Endothelial cell of coronary artery (primary cell): ENCODE data around the gene TMEM176A. TPM values are rescaled to one million over a fixed set of nuclear protein-coding genes. Genes with fewer than 3 reads are reported as not detected.

Experiments
- total RNA-seq: library from RNA; depleted of rRNA; stranded (reverse); fragments of >200 nt; gene quantifications from 2 replicates; pipeline ENCODE4 v1.2.3, GENCODE V29; 2014

The TMEM176A gene, protein sequence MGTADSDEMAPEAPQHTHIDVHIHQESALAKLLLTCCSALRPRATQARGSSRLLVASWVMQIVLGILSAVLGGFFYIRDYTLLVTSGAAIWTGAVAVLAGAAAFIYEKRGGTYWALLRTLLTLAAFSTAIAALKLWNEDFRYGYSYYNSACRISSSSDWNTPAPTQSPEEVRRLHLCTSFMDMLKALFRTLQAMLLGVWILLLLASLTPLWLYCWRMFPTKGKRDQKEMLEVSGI
- not detected in 2 replicates for total RNA-seq

DNA sequence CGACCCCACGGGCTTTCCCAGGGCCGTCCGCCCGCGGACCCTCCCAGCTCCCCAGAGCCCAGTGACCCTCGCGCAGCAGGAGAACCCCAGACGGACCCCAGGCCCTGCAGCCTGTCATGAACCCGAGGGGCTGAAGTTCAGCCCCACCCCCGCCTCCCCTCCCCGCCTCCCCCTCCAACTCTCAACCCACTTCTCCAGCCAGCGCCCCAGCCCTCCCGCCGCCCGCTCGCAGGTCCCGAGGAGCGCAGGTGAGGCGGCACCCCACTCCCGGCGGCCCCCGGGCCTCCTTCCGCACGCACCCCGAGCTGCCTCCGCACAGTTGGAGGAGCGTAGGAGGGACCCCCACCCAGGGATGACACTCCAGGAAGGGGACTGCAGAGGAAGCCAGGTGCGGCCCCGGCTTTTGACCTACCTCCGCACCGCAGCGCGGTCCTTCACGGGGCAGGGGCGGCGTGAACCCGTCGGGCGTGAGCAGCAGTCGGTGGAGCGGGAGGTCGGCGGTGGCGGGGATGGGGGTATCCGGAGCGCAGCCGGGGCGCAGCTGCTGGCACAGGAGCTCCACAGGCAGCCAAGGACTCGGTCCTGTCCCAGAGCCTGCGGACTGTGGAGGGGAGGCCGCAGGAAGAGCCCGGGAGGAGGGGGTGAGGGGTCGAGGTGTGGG is at the start of gene TMEM176A:
TSS of gene TMEM176A (plus strand) at position 189 of the 661 bp plus-strand sequence. CDS start 782 bp downstream, outside the sequence.

GRCh38 chr7:150799741-150800580 is 608 bp upstream of the TMEM176A start, which contains the start of gene TMEM176B:
TSS of gene TMEM176B (minus strand) at chr7:150800364. CDS start at chr7:150796569, 3,795 bp downstream.

DNA sequence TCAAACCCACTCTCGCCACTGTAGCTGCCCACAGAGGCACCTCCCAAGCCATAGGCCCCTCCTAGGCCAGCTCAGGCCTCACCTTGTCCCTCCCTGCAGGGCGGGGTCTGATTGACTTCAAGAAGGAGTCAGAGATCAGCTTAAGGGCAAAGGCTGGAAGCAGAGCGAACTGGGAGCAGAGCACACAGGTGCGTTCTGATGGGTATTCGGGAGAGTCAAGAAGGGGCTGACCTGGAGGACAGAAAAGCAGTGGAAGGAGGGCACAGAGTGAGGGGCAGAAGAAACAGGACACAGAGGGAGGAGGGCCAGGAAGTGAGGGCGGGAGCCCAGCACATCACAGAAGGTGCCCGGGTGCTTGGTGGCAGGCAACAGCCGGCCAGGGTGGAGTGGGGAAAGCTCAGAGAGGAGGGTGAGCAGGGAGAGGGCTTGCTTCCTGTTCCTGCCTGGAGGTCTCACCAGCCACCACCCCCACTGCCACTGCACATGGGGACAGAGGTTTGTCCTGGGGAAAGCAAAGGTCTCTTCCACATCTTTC is 51.9 kb downstream of the TMEM176A start, which contains the start of gene AOC1:
TSS of gene AOC1 (plus strand) at position 147 of the 535 bp plus-strand sequence. CDS start 3,954 bp downstream, outside the sequence.

Other genes with a start within 250 kb of the TMEM176A start
- 135 and 204 TPM in 2 replicates for gene GIMAP4, start 233.4 kb upstream of the TMEM176A start, total RNA-seq
- 73.6 and 150 TPM in 2 replicates for gene GIMAP6, start 168.4 kb upstream of the TMEM176A start, total RNA-seq
- 47.5 and 55.9 TPM in 2 replicates for gene GIMAP2, start 115.1 kb upstream of the TMEM176A start, total RNA-seq
- 12.9 and 14.3 TPM in 2 replicates for gene GIMAP1, start 84.2 kb upstream of the TMEM176A start, total RNA-seq
- 13.6 and 42.8 TPM in 2 replicates for gene GIMAP5, start 63.4 kb upstream of the TMEM176A start, total RNA-seq
- gene TMEM176B, start 405 bp upstream of the TMEM176A start, total RNA-seq = 0.09 TPM in 1 of 2 replicates, not detected in the other
- gene AOC1, start 51.7 kb downstream of the TMEM176A start, total RNA-seq = not detected in 2 replicates
- under 0.01 TPM in 1 of 2 replicates, not detected in the other for gene KCNH2, start 177.6 kb downstream of the TMEM176A start, total RNA-seq
- gene NOS3, start 190.2 kb downstream of the TMEM176A start, total RNA-seq = 33.9 and 54.8 TPM in 2 replicates
- gene ATG9B, start 223.7 kb downstream of the TMEM176A start, total RNA-seq = 0.09 and 0.19 TPM in 2 replicates
- 22.5 and 22.7 TPM in 2 replicates for gene ABCB8, start 227.7 kb downstream of the TMEM176A start, total RNA-seq
- not detected in 2 replicates for gene ASIC3, start 247.8 kb downstream of the TMEM176A start, total RNA-seq